GM19455 (cell line): ENCODE measurements around the gene KHDRBS1.
"Not testable (repeated sequence)": the region's sequence is repeated elsewhere in the genome, so short reads cannot be mapped to it uniquely, and the experiment has no call there.

ENCODE experiments used
- ATAC-seq: cut with Tn5 transposase; IDR thresholded peaks from one replicate; pipeline ENCODE4 v1.9.1; 2021; ENCODE audit not compliant: unreplicated experiment

Gene KHDRBS1

DNA sequence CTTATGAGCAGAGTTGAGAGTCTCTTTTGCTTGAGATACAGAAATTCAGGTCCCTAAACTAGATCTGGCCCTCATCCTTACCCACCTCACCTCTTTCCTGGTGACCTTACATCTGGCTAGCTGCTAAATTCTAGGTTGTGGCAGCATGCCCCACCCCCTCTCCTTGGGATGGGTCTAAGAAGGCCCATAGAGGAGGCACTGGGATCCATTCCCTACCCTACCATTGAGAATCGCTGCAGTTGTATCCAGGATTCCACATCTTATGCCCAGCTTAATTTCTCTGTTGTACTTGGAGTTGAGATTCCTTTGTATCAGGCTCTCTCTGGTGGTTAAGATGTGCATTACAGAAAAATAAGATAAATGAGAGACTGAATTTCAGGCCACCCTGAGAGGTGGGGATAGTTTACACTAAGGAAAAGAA is 49.6 kb downstream of the KHDRBS1 start:
- no peak for ATAC-seq

DNA sequence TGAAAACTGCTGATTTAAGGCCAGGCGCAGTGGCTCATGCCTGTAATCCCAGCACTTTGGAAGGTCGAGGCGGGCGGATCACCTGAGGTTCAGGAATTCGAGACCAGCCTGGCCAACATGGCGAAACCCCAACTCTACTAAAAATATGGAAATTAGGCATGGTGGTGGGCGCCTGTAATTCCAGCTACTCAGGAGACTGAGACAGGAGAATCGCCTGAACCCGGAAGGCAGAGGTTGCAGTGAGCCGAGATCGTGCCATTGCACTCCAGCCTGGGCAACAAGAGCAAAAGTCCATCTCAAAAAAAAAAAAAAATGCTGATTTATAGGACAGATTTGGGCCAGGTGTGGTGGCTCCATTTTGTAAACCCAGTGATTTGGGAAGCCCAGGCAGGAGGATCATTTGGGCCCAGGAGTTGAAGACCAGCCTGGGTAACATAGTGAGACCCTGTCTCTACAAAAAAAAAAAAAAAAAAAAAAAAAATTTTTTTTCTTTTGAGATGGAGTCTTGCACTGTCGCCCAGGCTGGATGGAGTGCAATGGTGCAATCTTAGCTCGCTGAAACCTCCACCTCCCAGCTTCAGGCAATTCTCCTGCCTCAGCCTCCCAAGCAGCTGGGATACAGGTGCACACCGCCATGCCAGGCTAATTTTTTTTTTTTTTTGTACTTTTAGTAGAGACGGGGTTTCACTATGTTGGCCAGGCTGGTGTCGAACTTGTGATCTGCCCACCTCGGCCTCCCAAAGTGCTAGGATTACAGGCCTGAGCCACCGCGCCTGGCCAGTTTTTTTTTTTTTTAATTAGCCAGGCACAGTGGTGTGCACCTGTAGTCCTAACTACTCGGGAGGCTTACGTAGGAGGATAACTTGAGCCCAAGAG is 52.2 kb downstream of the KHDRBS1 start:
- ATAC-seq, result not testable (repeated sequence)

DNA sequence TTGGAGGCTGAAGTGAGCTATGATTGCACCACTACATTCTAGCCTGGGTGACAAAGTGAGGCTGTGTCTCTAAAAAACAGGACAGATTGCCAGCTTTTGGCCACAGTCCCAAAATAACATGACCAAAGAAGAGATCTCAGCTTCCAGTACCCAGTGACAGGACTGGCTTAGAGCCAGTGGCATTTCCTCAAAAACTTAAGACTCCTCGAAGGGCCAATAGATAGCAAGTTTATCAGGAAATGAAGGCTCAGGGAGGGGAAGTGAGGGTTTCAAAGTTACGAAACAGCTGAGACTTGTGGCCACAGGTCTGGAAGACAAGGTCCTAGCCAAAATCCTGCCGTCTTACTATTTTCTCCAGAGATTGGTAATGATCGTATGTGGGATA is 52.8 kb downstream of the KHDRBS1 start:
- ATAC-seq, result no peak

DNA sequence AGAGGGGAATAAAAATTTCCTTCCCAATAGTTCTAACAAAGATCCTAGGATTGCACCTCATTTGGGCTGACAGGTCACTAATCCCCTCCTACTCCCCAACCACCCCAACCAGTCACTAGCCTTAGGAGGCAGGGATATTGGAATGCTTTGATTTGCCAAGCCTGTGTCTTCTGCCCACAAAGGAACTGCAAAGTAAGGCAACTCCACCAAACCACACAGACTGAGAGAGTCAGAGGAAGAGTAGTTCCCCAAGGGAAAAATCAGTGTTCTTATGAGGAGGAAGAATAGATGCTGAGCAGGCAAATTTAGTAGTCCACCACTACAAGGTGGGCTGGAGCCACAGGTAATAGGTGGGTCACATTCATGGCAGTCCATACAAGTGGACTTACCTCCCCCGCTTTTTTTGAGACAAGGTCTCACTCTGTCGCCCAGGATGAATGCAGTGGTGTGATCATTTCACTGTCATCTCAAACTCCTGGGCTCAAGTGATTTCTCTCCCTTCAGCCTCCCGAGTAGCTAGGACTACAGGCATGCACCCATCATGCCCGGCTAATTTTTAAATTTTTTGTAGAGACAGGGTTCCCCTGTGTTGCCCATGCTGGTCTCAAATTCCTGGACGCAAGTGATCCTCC is 55.4 kb downstream of the KHDRBS1 start:
- ATAC-seq, result no peak

DNA sequence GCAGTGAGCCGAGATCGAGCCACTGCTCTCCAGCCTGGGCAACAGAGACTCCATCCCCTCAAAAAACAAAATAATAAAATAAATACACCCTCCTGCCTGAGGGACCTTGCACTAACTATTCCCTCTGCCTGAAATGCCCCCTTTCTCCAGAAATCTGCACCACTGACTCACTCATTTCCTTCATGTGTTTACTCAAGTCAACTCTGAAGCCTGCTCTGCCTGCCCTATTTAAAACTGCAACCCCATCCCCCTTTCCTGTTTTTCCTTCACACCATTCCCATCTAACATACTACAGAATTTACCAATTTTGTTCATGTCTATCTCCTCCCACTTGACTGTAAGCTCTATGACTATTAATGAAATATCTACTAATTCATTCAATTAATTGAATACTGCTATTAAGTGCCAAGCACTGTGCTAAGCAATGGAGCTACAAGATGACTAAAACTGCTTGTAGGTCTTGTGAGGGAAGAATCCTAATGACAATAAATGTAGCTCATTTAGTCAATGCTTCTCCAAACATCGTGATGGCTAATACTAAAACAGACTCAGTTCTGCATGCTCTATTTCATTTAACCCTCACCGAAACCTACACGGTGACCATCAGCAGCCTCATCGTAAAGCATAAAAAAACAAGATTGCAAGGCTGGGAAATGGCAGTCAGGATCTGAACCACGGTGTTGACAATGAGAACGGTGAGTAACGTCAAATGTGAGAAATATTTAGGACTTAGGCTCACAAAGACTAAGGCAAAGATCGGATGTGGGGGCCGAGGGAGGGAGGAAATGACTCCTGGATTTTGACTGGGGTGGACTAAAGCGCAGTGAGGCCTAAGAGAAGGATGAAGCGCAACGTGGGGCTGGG is 58.3 kb downstream of the KHDRBS1 start:
- ATAC-seq, result no peak

DNA sequence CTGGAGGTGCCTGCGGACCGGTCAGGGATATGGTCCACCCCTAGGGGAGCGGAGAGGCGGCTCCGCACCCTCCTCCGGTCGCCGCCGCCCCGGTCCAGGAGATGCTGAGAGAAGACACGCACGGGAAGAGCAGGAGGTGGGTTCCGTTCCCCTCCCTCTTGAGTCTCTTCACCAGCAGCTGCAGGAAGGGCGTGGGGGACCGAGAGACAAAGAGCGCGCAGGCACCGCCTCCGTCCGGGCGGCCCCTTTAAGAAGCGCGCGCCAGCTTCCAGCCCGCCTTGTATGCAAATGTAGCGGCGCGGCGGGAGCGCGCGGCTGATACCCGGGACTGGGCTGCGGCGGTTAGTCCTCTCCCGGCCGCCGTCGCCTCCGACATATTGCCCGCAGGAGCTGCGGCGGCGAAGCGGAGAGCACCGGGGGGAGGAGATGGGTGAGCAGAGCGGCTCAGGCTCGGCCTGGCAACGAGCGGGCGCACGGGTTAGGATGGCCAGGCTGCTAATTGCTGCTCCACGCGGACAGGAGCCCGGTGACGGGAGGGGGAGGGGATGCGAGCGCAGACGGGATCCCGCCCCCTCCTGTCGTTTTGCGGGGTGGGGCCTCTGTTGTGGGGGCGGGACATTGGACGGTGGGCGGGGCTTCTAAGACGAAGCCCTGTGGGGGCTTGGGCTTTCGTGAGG is 59.1 kb downstream of the KHDRBS1 start, which contains the start of gene TMEM39B:
TSS of gene TMEM39B (plus strand) at position 318 of the 677 bp plus-strand sequence. CDS start at position 427, 109 bp downstream.
- ATAC-seq, result peak; percentile 83

DNA sequence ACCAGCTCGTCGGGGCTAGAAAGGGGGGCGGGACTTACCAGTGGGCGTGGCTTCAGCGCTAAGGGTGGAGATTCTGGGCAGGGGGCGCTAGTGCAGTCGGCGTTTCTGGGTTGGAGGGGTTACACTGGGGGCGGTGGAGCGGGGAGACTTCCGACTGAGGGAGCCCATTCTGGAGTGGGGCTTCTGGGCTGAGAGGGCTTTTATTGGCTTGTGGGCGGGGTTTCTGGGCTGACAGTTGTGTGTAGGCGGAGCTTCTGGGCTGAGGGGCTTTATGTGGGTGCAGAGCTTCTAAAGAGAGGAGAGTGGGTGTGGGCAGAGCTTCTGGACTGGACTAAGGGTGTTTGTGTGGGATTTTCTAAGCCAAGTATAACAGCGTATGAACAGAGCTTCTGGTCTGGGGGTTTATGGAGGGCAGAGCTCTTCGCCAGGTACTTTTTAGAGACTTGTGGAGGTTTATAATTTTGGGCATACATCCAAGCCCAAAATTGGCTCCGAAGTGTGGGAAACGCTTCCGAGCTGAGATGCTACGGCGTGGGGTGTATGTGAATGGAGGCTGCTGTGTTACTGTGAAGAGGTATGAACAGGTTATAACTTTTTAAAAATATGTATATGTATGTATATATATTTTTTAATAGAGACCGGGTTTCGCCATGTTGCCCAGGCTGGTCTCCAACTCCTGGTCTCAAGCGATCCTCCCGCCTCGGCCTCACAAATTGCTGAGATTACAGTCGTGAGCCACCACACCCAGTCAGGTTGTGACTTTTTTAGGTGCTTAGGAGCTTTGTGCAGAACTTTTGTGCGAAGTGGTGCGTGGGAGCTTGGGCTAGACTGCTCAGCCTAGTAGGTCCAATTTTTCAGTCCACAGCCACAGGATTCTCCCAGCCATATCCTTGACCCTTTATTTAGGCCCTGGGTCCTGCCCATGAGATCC is 59.9 kb downstream of the KHDRBS1 start:
- ATAC-seq, result no peak

DNA sequence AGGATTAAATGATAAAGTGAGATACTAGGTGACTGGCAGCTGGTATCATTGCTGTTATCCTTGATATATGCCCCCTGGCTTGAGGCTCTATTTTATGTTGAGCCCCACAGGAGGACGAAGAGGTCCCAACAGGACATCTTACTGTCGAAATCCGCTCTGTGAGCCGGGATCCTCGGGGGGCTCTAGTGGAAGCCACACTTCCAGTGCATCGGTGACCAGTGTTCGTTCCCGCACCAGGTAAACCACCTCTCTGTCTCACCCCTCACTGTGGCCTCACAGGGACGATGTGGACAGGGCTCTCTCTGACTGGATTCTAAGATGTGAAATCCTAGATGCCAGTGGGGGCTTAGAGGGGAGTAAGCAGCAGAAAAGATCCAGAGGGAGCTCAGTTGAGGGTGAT is 61.2 kb downstream of the KHDRBS1 start:
- no peak for ATAC-seq

DNA sequence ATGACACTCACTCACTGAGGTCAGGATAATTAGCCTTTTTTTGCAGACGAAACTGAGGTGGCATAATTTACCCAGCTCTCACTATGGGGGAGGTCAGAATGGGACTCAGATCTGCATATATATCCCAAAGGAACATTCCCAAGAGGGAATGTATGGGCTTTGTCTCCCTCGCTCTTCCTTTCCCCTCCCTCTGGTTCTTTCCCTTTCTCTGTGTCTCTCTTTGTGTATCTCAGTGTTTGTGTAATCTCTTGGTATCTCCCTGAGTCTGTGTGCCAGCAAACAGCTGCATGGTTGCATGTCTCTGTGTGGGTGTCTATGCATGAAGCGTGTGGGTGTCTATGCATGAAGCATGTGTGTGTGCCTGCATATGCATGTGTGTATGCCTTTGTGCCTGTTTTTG is 63.8 kb downstream of the KHDRBS1 start:
- ATAC-seq, result no peak

DNA sequence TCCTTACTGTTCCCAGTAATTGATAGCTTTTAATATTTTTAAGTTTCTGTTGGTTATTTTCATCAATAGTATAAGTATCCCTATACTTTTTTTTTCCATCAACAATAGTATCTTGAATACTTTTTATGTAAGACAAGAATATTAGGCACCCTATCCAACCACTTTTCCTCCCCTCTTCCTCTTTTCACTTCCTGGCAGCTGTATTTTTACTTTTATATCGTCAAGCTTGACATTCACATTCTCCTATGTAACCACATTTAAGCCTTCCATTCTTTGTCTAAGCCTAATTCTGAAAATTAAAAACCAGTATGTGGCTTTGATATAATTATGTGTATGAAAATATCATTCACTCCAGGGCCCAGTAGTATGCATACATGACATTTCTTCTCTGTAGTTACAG is 68.4 kb downstream of the KHDRBS1 start:
- ATAC-seq, result no peak

DNA sequence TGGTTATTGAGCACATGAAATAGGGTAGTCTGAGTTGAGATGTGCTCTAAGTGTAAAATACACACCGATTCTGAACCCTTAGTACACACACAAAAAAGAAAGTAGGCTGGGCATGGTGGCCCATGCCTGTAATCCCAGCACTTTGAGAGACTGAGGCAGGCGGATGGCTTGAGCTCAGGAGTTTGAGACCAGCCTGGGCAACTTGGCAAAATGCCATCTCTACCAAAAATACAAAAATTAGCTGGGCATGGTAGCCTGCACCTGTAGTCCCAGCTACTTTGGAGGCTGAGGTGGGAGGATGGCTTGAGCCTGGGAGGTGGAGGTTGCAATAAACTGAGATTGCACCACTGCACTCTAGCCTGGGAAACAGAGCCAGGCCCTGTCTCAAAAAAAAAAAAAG is 72.7 kb downstream of the KHDRBS1 start:
- not testable (repeated sequence) for ATAC-seq

DNA sequence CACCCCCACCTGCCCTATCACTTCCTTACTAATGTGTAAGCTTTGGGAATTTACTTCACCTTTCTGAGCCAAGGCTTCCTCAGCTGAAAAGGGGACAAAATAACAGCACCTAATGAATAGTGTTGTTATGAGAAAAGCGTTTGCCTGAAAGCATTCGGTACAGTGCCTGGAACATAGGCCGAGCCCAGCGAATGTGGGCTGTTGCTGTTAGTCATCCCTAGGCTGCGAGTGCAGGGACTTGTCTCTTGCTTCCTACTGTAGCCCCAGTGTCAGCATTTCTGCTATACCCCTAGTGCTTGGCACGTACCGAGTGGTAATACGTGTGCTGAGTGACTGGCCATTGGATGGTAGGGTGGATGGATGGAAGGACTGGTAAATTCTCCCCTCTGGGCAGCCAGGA is 77.5 kb downstream of the KHDRBS1 start:
- ATAC-seq, result no peak

DNA sequence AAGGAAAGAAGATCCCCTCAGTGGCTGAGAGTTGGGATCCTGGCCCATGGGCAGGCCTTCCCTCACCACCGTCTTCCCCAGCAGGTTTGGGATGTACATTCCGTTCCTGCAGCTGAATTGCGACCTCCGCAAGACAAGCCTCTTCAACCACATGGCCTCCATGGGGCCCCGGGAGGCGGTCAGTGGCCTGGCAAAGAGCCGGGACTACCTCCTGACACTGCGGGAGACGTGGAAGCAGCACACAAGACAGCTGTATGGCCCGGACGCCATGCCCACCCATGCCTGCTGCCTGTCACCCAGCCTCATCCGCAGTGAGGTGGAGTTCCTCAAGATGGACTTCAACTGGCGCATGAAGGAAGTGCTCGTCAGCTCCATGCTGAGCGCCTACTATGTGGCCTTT is 77.9 kb downstream of the KHDRBS1 start:
- ATAC-seq, result no peak
